ENCODE data around the gene UBE2J2.

Gene UBE2J2

DNA sequence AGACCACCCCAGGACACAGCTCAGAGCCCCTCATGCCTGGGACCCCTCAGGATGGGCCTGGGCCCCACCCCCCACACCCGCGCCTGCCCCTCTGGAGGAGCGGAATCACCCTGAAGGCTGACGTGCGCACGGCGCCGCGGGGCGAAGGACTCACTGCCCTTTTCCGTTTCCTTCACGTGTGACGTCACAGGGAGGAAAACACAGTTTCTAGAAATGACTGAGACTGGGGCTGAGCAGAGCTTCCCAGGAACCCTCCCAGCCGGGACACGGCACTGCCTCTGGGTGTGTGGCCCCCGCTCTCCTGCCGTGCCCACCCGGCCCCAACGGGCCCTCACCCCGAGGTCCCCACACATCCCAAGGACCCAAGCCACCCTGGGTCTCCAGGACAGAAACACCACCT, 54.3 kb downstream of the UBE2J2 start:
- no peak overlapping the region for H3K4me2 ChIP-seq (ENCODE audit: low read length)
- H3K27ac ChIP-seq (ENCODE audit: low read depth, low read length, poor library complexity, severe bottlenecking) = no peak overlapping the region
- no peak overlapping the region for H2AFZ ChIP-seq (ENCODE audit: low read length)
- peaks cover 79% of the 10 kb centered on the region for H3K36me3 ChIP-seq (ENCODE audit: insufficient read depth, low read length)
- TF ChIP-seq, protein P1, sequence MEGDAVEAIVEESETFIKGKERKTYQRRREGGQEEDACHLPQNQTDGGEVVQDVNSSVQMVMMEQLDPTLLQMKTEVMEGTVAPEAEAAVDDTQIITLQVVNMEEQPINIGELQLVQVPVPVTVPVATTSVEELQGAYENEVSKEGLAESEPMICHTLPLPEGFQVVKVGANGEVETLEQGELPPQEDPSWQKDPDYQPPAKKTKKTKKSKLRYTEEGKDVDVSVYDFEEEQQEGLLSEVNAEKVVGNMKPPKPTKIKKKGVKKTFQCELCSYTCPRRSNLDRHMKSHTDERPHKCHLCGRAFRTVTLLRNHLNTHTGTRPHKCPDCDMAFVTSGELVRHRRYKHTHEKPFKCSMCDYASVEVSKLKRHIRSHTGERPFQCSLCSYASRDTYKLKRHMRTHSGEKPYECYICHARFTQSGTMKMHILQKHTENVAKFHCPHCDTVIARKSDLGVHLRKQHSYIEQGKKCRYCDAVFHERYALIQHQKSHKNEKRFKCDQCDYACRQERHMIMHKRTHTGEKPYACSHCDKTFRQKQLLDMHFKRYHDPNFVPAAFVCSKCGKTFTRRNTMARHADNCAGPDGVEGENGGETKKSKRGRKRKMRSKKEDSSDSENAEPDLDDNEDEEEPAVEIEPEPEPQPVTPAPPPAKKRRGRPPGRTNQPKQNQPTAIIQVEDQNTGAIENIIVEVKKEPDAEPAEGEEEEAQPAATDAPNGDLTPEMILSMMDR (IDR thresholded peaks at IDR 0.05; ENCODE audit: low read length) = no peak
- H3K4me1 ChIP-seq (ENCODE audit: insufficient read depth, low read length, severe bottlenecking) = peaks cover 9% of the 10 kb centered on the region
- no peaks in the 10 kb centered on the region for H3K9me3 ChIP-seq (ENCODE audit: low read length)
- no peak overlapping the region for H3K4me3 ChIP-seq (ENCODE audit: low read depth, low read length, poor library complexity, severe bottlenecking)
- no peaks in the 10 kb centered on the region for H4K20me1 ChIP-seq (ENCODE audit: insufficient read depth, low read length)
- no peaks in the 10 kb centered on the region for H3K27me3 ChIP-seq (ENCODE audit: insufficient read depth, low read length)
- H3K9ac ChIP-seq (ENCODE audit: low read length) = no peak overlapping the region
- H3K79me2 ChIP-seq (ENCODE audit: insufficient read depth, low read length) = no peaks in the 10 kb centered on the region
- H3F3A ChIP-seq (ENCODE audit: insufficient read depth, low read length) = no peaks in the 10 kb centered on the region
- no peaks in the 10 kb centered on the region for H3K9me2 ChIP-seq (ENCODE audit: low read depth, low read length)

DNA sequence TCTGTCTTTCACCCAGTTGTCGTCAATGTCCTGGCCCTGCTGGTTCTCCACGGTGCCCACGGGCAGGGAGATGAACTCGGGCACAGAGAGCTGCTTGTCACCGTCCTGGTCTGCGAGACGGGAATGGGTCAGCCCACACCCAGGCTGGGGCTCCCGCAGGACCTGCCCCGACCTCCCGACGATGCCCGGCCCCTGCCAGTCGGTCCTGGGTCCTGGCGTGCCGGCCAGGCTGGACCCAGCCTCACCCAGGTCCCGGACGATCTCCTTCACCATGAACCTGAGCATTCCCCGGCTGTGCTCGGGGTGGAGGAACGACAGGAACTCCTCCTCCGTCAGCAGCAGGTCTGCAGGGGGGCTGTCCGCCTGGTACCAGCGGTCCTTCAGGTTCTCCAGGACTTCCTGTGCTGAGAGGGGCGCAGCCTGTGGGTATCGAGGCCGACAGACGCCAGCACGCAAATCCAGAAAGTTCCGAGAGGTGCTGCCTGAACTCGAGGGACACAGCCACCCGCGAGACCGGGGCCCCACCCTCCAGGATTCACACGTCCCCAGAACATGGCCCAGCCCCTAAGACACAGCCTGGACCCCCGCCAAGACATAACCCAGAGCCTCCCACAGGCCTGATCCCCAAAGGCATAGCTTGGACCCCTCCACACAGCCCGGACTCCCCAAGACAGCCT, 55.0 kb downstream of the UBE2J2 start:
- no peaks in the 10 kb centered on the region for H3K9me3 ChIP-seq (ENCODE audit: low read length)
- no peak overlapping the region for H3K9ac ChIP-seq (ENCODE audit: low read length)
- H3K4me3 ChIP-seq (ENCODE audit: low read depth, low read length, poor library complexity, severe bottlenecking) = no peak overlapping the region
- no peaks in the 10 kb centered on the region for H3K79me2 ChIP-seq (ENCODE audit: insufficient read depth, low read length)
- peaks cover 9% of the 10 kb centered on the region for H3K4me1 ChIP-seq (ENCODE audit: insufficient read depth, low read length, severe bottlenecking)
- H4K20me1 ChIP-seq (ENCODE audit: insufficient read depth, low read length) = no peaks in the 10 kb centered on the region
- no peak overlapping the region for H3K4me2 ChIP-seq (ENCODE audit: low read length)
- H3K9me2 ChIP-seq (ENCODE audit: low read depth, low read length) = no peaks in the 10 kb centered on the region
- TF ChIP-seq EZH2 (IDR thresholded peaks at IDR 0.05; ENCODE audit: borderline replicate concordance, low read length) = no peak
- TF ChIP-seq, protein P1 (IDR thresholded peaks at IDR 0.05; ENCODE audit: low read length) = no peak
- peaks cover 76% of the 10 kb centered on the region for H3K36me3 ChIP-seq (ENCODE audit: insufficient read depth, low read length)
- H3F3A ChIP-seq (ENCODE audit: insufficient read depth, low read length) = no peaks in the 10 kb centered on the region
- H2AFZ ChIP-seq (ENCODE audit: low read length) = no peak overlapping the region
- no peaks in the 10 kb centered on the region for H3K27me3 ChIP-seq (ENCODE audit: insufficient read depth, low read length)
- H3K27ac ChIP-seq (ENCODE audit: low read depth, low read length, poor library complexity, severe bottlenecking) = no peak overlapping the region

- TF ChIP-seq, protein P1 (IDR thresholded peaks at IDR 0.05; ENCODE audit: low read length) = no peak
- TF ChIP-seq EZH2 (IDR thresholded peaks at IDR 0.05; ENCODE audit: borderline replicate concordance, low read length) = no peak
- no peak overlapping the region for H3K4me3 ChIP-seq (ENCODE audit: low read depth, low read length, poor library complexity, severe bottlenecking)
- H3K4me2 ChIP-seq (ENCODE audit: low read length) = no peak overlapping the region
- no peak overlapping the region for H3K9ac ChIP-seq (ENCODE audit: low read length)
- no peaks in the 10 kb centered on the region for H4K20me1 ChIP-seq (ENCODE audit: insufficient read depth, low read length)
- 0 out of 2 replicates have a peak, but pooled peaks cover 7% of the 10 kb centered on the region for H3K27me3 ChIP-seq (ENCODE audit: insufficient read depth, low read length)
- H3K36me3 ChIP-seq (ENCODE audit: insufficient read depth, low read length) = peaks cover 70% of the 10 kb centered on the region
- no peaks in the 10 kb centered on the region for H3K9me2 ChIP-seq (ENCODE audit: low read depth, low read length)
- H3K9me3 ChIP-seq (ENCODE audit: low read length) = no peaks in the 10 kb centered on the region
- no peaks in the 10 kb centered on the region for H3F3A ChIP-seq (ENCODE audit: insufficient read depth, low read length)
- peaks cover 9% of the 10 kb centered on the region for H3K4me1 ChIP-seq (ENCODE audit: insufficient read depth, low read length, severe bottlenecking)
- no peaks in the 10 kb centered on the region for H3K79me2 ChIP-seq (ENCODE audit: insufficient read depth, low read length)
- H3K27ac ChIP-seq (ENCODE audit: low read depth, low read length, poor library complexity, severe bottlenecking) = no peak overlapping the region
- H2AFZ ChIP-seq (ENCODE audit: low read length) = no peak overlapping the region
Observed at GRCh38 chr1:1217621-1218523, 55.8 kb downstream of the UBE2J2 start.
